Measurements from ENCODE around the gene PTPRD.

The PTPRD gene

GRCh38 chr9:9847750-9848149 is 765.1 kb downstream of the PTPRD start:
- DNase-seq: no peak

GRCh38 chr9:9846557-9846956 is 766.2 kb downstream of the PTPRD start:
- DNase-seq: no peak

GRCh38 chr9:9820436-9820835 is 792.4 kb downstream of the PTPRD start:
- DNase-seq: no peak

DNA sequence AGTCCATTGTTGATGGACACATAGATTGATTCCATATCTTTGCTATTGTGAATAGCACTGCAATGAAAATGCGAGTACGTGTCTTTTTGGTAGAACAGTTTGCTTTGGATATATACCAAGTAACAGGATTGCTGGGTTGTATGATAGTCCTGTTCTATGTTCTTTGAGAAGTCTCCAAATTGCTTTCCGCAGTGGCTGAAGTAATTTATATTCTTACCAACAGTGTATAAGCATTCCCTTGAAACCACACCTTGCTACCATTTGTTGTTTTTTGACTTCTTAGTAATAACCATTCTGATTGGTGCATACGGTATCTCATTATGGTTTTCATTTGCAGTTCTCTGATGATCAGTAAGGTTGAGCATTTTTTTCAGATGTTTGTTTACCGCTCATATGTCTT is 792.9 kb downstream of the PTPRD start:
- DNase-seq: no peak

DNA sequence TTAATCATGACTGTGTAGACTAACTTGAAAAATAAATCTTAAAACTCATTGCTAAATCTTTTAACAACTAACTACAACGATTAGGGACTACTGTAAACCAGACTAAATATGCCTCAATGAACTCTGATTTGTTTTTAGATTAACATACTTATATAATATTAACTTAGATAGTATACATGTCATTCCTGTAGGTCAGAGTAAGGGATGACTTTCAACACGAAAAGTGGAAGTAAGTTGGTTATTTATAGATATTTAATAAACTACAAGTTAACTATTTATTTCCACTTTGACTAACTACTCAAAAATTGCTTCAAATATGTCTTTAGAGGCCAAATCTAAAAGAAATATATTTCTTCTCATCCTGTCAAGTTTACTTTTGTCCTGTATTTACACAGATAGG is 795.6 kb downstream of the PTPRD start:
- DNase-seq: no peak

DNA sequence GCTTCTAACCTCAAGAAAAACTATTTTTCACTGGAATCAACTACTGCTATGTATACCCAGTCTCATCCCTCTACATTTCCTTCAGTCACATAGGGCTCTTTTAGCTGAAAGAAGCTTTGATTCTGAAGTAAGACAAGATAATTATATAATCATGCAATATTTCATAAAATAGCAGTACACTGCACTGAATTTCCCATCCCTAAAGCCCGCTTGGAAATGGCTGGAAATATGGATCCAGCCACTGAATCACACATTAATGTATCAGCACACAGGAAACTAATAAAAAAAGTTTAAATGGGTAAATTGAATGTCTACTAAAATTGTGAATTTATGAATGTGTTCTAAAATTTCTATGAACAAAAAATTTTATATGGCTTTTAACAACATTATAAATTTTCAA is 808.7 kb downstream of the PTPRD start:
- DNase-seq: no peak

DNA sequence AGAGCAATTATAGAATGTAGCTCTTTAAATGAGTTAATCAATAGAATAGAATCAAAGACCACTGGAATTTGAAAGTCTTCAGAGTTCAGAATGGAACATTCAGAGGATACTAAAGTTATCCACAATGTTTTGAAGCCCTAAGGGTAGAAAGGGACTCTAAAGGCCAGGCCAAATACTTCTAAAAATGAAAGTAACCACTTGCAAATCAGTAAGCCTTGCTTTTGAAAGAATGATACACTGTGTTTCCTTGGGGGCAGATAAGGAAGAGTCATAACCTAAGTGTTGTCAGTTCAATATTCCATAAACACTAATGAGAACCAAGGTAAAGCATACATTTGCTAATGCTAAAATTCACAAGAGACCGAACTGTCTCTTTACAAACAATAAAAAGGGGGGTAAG is 813.5 kb downstream of the PTPRD start:
- DNase-seq: no peak

- DNase-seq: no peak
Observed at GRCh38 chr9:9792144-9792857, 820.5 kb downstream of the PTPRD start.

DNA sequence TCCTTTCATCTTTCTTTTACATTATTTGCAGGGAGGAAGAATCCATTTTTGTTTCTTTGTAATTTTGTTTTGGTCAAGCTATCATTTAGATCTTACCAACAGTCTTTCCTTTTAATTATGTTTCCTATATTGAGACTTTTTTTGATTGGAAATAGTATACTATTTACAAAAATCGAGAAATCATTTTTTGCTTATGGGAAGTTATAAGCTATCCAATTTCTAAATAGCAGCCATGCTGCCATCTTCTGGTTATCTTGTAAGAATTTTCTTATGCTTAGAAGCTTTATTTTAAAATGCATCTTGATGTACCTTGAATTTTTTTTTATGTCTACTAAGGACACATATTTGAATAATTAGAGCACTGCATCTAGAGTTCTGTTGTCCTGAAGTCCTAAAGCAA is 821.2 kb downstream of the PTPRD start:
- DNase-seq: no peak

- peak; percentile 82 for DNase-seq
Observed at GRCh38 chr9:9790216-9790872, 822.5 kb downstream of the PTPRD start.

DNA sequence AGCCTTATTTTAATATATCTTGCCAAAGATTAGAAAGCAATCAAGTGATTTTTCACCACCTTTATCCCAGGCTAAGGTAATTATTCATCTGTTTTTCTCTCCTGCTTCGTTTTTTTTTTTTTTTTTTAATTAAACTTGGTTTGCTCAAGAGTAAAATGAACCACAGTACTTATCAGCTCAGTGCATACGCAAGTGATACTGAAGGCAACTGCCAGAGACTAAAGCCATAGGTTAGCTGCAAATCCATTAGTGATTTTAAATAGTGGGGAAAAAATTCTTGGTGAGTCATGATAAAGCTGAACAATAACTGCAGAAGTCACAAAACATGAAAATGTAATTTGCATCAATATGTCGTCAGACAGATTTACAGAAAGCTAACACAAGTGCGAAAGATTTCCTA is 829.1 kb downstream of the PTPRD start:
- no peak for DNase-seq

DNA sequence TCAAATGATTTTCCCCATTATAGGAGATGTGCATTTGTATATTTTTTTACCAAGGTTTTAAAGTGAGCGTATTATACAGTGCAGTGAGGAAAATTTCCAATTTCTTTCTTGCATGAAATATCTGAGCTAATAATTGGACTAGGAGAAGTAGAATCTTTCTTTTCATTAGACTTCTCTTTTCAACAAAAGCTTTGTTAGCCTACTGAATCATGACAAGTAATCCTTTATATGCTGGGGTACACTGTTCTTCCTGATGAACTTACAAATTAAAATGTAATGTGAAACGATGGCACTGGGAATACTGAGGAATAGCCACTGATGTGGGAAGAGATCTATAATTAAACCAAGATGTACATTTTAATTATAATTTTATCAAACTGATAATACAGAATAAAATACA is 829.6 kb downstream of the PTPRD start:
- DNase-seq: no peak

- DNase-seq: no peak
Observed at GRCh38 chr9:9778293-9778692, 834.5 kb downstream of the PTPRD start.

- DNase-seq: no peak
Observed at GRCh38 chr9:9774471-9774870, 838.3 kb downstream of the PTPRD start.

DNA sequence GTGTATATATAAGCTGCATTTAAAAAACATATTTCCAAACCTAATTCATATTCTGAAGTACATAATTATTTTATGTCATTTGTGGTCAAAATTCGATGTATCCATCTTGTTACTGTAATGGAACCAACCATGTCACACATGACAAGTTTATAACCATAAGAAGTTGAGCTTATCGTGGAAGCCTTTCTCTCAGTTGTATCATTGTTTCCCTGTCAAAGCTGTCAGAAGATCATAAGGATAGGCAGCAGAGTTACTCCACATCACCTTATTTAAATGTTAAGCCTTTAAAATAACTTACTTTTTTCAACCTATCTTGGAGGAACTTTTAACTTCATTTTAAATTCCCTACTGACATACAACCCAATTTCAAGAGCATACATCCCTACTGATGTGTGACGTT is 841.5 kb downstream of the PTPRD start:
- no peak for DNase-seq

GRCh38 chr9:9764821-9765220 is 848.0 kb downstream of the PTPRD start:
- no peak for DNase-seq

GRCh38 chr9:9754186-9754585 is 858.6 kb downstream of the PTPRD start:
- DNase-seq: no peak

- no peak for DNase-seq
Observed at GRCh38 chr9:9753266-9753665, 859.5 kb downstream of the PTPRD start.

DNA sequence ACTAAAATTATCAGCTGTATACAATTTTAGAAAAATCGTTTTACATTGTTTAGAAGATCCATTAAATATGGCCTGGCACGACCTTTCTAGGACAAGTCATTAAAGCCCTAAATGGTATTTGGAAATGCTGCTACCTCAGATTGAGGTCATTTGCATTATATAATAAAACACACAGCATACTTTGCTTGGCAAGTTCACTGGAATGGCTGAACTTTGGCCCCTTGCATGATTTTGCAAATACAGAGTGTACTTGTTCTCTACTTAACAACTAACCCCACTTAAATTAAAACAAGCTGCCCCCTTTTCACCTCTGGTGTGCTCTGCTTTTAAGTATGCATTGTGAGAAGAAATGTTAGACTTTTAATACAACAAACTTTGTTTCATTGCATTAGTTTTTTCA is 860.1 kb downstream of the PTPRD start:
- no peak for DNase-seq

GRCh38 chr9:9751996-9752395 is 860.8 kb downstream of the PTPRD start:
- no peak for DNase-seq

DNA sequence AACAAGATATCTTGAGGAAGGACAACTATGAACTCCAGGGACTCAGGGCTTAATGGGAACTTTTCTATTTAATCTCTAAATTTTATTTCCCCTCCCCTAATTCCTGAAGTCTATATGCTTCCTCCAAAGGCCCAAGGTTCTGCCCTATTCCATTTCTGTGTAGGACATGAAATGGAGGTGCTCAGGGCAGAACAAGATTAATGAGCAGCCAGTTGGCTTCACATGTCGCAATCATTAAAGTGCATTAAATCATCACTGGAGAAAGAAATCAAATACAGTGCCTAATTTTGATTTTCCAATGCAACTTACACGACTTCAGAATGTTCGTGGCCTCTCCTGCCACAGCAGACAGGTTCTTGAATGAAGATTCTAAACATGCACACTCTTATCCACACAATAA is 862.1 kb downstream of the PTPRD start:
- DNase-seq: no peak

DNA sequence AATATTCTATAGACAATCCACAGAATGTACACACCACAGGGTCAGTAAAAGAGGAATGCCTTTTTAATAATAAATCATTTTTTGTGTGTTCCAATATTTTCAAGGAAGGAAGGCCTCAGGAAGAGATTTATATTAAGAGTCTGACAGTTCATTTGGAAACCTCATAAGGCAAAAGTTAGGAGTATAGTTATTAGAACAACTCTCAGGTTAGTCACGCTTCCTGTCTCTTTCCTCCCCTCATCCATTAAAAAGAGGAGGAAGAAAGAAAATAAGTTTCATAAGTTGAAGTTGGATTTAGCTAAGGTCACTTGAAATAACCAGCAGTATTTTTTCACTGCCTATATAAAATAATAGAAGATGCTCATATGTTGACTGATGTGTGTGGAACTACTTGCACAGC is 863.2 kb downstream of the PTPRD start:
- no peak for DNase-seq

- no peak for DNase-seq
Observed at GRCh38 chr9:9747787-9748186, 865.0 kb downstream of the PTPRD start.

DNA sequence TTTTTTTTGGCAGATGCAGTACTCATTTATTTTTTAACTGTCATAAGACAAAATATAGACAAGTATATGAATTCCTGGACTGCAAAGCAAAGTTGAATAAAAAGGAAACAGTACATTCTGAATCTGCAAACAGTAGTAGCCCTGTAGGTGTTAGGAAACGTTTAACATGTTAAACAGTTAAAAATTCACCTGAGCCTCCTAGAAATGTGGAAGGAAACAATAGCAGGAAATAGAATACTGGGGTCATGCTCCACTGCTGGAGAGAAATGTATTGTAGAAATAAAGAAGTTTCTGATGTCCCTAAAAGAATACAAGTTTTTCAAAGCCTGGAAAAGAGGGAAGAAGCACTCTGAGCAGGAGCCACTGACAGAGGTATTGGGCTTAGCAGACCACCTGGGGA is 866.0 kb downstream of the PTPRD start:
- no peak for DNase-seq

DNA sequence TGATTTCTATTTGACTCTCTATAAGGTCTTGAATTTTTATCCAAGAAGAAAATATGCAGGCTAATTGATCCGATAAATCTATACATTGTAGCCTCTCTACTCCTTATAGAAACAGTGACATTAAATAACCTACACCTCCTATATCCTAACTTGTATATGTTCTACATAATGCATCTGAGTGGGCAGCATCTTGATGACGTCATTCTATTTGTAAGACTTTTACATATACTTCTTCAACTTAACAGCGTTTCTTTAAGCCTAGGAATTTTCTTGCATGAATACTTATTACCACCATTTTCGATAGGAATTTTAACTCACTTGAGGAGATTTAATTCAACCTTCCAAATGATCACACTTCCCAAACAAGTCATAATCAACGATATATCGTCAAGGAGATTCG is 869.0 kb downstream of the PTPRD start:
- no peak for DNase-seq
